Measurements from ENCODE around the gene MRAP.

Gene MRAP

DNA sequence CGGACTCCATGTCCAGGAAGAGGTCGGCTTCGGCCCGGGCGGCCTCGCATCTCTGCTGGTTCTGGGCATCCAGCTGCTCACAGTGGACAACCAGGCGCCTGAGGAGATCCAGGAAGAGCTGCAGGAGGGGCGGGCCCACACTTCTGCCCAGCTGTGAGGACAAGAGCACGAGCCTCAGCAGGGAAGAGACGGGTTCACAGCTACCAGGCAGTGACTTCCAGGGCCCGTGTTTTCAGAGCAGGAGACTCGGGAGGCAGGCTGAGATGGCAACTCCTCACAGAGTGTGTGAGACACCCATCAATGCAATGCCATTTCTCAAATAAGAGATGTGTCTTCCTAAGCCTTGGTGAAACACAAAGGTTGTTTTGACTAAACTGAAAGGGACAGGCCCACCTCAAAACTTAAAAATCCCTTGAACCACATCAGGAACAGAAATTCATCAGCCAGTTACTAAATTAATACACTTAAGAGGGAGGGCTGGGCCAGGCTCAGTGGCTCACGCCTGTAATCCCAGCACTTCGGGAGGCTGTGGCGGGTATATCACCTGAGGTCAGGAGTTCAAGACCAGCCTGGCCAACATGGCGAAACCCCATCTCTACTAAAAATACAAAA is 50.8 kb downstream of the MRAP start:
- ChIA-PET POLR2A (no interaction called here), CTCF (interaction anchor here (1.4 kb wide), 1 partner anchor 11 kb away, joined by 3 read pairs; no protein-coding TSS in a partner anchor)
- TF ChIP-seq, protein P1, sequence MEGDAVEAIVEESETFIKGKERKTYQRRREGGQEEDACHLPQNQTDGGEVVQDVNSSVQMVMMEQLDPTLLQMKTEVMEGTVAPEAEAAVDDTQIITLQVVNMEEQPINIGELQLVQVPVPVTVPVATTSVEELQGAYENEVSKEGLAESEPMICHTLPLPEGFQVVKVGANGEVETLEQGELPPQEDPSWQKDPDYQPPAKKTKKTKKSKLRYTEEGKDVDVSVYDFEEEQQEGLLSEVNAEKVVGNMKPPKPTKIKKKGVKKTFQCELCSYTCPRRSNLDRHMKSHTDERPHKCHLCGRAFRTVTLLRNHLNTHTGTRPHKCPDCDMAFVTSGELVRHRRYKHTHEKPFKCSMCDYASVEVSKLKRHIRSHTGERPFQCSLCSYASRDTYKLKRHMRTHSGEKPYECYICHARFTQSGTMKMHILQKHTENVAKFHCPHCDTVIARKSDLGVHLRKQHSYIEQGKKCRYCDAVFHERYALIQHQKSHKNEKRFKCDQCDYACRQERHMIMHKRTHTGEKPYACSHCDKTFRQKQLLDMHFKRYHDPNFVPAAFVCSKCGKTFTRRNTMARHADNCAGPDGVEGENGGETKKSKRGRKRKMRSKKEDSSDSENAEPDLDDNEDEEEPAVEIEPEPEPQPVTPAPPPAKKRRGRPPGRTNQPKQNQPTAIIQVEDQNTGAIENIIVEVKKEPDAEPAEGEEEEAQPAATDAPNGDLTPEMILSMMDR (IDR thresholded peaks at IDR 0.05; ENCODE audit: control extremely low read depth, extremely low read depth, low read depth, missing control alignments) = no peak
- no peak for DNase-seq (ENCODE audit: extremely low spot score)

DNA sequence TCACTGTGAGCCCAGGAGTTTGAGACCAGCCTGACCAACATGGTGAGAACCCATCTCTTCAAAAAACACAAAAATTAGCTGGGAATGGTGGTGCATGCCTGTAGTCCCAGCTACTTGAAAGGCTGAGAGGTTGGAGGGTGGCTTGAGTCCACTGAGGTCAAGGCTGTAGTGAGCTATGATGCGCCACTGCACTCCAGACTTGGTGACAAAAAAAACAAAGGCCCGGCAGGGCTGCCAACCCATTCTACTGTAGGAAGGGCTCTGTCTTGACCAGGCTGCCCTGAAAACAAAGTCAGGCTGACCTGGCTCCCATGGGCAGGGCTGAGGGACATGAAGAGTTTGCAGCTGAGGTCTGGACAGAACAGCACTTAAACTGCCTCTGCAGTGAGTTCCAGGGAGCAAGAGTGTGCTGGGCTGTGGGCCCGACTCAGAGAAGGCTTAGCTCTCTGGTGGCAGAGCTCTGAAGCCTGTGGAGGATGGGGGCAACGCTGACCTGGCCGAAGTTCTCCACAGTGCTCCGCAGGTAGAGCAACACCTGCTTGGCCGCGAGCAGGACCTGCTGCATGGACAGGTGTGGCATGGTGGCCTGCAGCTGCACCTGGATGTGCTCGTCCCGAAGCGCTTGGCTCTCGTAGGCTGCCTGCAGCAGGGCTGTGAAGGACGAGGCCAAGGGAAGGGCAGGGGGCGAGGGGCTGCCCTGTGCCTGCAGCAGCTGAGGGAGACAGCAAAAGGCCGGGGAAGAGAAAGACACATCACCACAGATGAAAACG is 51.7 kb downstream of the MRAP start:
- ChIA-PET POLR2A (no interaction called here), CTCF (no interaction called here)
- no peak for DNase-seq (ENCODE audit: extremely low spot score)
- TF ChIP-seq, protein P1 (IDR thresholded peaks at IDR 0.05; ENCODE audit: control extremely low read depth, extremely low read depth, low read depth, missing control alignments) = no peak

DNA sequence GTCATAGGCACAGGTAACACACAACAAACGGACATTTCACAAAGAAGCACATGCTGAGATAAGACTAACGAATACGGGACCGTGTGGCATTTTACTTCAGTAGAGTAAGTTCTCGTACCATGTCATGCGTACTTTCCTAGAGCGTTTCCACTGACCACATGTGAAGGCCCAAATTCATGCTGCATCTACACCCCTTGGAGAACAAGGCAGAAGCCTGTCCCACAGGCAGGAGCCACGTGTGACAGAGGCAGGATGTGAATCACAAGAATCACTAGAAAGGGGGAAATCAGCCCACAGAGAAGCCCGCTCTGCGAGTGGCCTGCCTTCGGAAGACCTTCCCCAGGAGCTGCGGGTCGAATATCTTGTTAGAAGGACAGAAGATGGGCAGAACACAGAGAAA is 52.3 kb downstream of the MRAP start:
- POLR2A ChIA-PET = no interaction called here

DNA sequence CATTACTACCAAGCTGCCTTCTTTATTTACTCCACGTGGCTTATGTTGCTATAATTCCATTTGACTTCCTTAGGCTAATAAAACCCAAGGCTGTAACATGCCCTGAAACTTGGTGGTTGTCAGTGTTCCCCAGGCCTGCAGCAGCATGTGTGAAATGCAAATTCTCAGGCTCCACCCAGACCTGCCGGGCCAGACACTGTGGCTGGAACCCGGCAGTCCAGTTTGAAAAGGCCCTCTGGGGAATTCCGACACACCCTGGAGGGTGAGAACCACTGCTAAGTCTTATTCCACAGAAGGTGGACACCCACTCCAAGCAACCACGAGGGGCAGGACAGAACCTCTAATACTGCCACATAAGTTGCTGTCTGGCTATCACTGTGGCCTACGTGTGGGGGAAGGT is 52.8 kb downstream of the MRAP start:
- DNase-seq (ENCODE audit: extremely low spot score) = peak; percentile 36
- POLR2A ChIA-PET = no interaction called here
- TF ChIP-seq, protein P1 (IDR thresholded peaks at IDR 0.05; ENCODE audit: control extremely low read depth, extremely low read depth, low read depth, missing control alignments) = no peak
- CTCF ChIA-PET = no interaction called here

More for the DNA sequence above, 52.3 kb downstream of the MRAP start:
- DNase-seq (ENCODE audit: extremely low spot score) = no peak
- TF ChIP-seq, protein P1 (IDR thresholded peaks at IDR 0.05; ENCODE audit: control extremely low read depth, extremely low read depth, low read depth, missing control alignments) = no peak
- CTCF ChIA-PET = no interaction called here

DNA sequence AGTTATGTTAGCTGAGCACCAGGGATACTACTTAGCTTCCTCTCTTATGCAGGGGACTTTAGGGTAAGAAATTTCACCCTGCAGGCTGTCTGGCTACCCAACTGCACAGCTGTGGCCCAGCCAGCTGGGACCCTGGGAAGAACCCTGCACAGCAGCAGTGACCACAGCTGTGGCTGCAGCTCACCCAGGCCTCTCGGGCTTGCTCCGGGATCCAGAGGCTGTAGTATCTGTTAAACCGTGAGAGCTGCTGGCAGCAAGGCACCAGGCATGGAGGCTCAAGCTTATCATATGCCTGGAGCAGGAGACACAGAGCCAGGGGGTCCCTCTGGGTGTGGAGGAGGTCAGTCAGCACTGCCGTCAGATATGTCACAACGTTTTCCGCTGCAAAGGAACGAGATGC is 53.9 kb downstream of the MRAP start:
- CTCF ChIA-PET = interaction anchor here (0.8 kb wide), 1 partner anchor 248 kb away, joined by 3 read pairs; no protein-coding TSS in a partner anchor
- DNase-seq (ENCODE audit: extremely low spot score) = no peak
- POLR2A ChIA-PET = no interaction called here
- TF ChIP-seq, protein P1 (IDR thresholded peaks at IDR 0.05; ENCODE audit: control extremely low read depth, extremely low read depth, low read depth, missing control alignments) = no peak

DNA sequence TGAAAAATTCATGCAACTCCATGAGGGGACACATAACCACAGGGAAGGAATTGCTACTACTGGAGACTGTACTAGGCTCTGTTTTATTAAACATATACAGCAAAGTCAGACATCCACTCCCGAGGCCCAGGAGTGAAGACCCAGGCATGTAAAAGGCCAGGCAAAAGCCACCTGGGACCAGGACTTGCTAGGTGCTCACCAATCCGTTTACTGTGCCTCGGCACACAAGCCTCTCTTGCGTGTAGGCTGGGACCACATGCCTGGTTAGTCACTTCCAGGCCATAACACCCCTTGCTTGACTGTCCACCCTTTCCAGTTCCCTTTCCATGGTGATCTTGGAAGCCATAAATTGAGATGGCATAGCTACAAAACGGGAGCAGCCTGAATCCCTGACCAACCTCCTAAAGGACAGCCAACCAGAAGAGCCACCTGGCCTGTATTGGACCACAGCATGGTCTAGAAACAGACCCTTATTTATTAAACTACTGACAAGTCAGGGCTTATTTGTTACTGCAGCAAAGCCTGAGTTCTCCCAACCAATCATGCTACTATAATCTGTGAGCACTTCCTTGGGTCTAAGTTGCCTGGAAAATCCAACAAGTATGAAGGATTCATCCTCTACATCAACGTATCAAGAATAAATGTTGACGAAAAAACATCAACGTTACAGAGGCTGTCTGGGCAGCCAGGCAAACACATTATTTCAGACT is 54.5 kb downstream of the MRAP start:
- no peak for DNase-seq (ENCODE audit: extremely low spot score)
- CTCF ChIA-PET = interaction anchor here (1.6 kb wide), 1 partner anchor 40 kb away, joined by 3 read pairs; no protein-coding TSS in a partner anchor
- POLR2A ChIA-PET = no interaction called here
- TF ChIP-seq, protein P1 (IDR thresholded peaks at IDR 0.05; ENCODE audit: control extremely low read depth, extremely low read depth, low read depth, missing control alignments) = no peak
